Testis (tissue), 2 donors: Measurements from ENCODE around the gene GINS2.

Source experiments
- CTCF ChIP-seq, 3 experiments: fragments of 450-650 bp in 2 of 3; fragments of 200-600 bp in 1 of 3; sonication (generic) in 1 of 3; IDR thresholded peaks; one replicate each; pipeline ENCODE4 v1.5.1; 2016 to 2019; ENCODE audit warnings: antibody characterized with exemption in 3 of 3, mild to moderate bottlenecking in 2 of 3, moderate library complexity in 1 of 3
- POLR2A ChIP-seq: fragments of 450-650 bp; IDR thresholded peaks from one replicate; pipeline ENCODE4 v1.6.1; 2017; ENCODE audit warnings: antibody characterized with exemption, mild to moderate bottlenecking, moderate library complexity

GRCh38 chr16:85675251-85675874 is 13.4 kb downstream of the GINS2 start:
- TF ChIP-seq POLR2A (no peak), CTCF (IDR thresholded peaks at IDR 0.05) (peak in 1 of 3 experiments; percentile 15)
